ENCODE results near the gene PDZD2. TPM values are rescaled to one million over a fixed set of nuclear protein-coding genes. Genes with fewer than 3 reads are reported as not detected.

Gene PDZD2
- total and polyA plus RNA-seq, 9 donors = 4.6 to 12.6 (median 7.9) TPM

DNA sequence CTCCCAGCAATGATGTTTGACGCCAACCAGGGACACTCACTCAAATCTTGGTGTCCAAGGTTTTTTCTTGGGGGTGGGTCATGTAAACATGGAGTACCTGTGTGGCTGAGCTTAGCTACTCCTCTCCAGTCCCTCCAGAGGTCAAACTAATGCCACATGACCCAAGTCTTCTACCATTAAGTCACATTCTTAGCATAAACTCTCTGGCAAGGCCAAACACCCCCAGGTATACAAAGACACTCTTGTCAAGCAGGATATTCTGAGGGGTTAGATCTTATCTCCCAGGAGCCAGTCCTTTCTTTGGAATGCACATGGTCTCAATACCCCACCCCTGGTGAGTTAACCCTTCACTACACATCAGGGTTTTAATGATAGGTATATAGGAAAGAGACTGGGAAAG, 161.4 kb downstream of the PDZD2 start:
- Histone ChIP-seq H3K27ac (ENCODE audit: low read length) (no peak overlapping the region), H3K27me3 (ENCODE audit: control insufficient read depth, insufficient read depth, low read length) (peaks cover 9% of the 10 kb centered on the region), H3K4me1 (ENCODE audit: control insufficient read depth, insufficient read depth, low read length) (no peaks in the 10 kb centered on the region), H3K4me3 (ENCODE audit: low read length) (no peak overlapping the region), H3K36me3 (ENCODE audit: control insufficient read depth, insufficient read depth, low read length) (no peaks in the 10 kb centered on the region), H3K9me3 (replicated peaks; ENCODE audit: control insufficient read depth, low read depth, low read length) (no peaks in the 10 kb centered on the region)
- no CpG with 5 or more reads among the region's 1 CpG for WGBS (ENCODE audit: insufficient coverage)
- no peak for DNase-seq

DNA sequence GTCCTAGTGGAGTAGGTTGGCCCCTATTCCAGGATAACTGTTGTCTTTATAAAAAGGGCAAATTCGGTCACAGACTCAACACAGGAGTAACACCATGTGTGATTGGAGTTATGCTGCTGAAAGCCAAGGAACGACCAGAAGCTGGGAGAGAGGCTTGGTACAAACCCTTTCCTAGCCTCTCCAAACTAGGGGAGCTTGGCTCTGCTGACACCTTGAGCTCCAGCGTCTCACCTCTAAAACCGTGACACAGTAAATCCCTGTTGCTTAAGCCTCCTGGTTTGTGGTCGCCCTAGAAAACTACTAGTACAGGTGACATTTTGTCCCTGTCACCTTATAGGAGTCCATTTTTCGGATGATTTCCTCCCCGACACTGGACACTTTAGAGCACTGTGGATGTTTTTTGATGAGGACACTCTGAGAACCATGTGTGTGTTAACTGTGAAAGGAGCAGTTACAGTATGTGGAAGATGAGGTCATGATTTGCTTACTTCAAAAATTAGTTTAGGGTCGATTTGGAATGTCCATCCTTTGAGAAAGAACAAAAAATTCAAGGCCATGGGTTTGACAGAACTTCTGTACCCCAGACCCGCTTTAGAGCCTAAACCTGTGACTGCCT, 167.0 kb downstream of the PDZD2 start:
- H3K9me3 ChIP-seq (replicated peaks; ENCODE audit: control insufficient read depth, low read depth, low read length) = no peaks in the 10 kb centered on the region
- no peak overlapping the region for H3K27ac ChIP-seq (ENCODE audit: low read length)
- no peaks in the 10 kb centered on the region for H3K4me1 ChIP-seq (ENCODE audit: control insufficient read depth, insufficient read depth, low read length)
- H3K36me3 ChIP-seq (ENCODE audit: control insufficient read depth, insufficient read depth, low read length) = no peaks in the 10 kb centered on the region
- peaks cover 2% of the 10 kb centered on the region for H3K27me3 ChIP-seq (ENCODE audit: control insufficient read depth, insufficient read depth, low read length)
- no peak overlapping the region for H3K4me3 ChIP-seq (ENCODE audit: low read length)
- DNase-seq = no peak
- 87% methylated on average over 3 of the region's 9 CpGs for WGBS (ENCODE audit: insufficient coverage)

DNA sequence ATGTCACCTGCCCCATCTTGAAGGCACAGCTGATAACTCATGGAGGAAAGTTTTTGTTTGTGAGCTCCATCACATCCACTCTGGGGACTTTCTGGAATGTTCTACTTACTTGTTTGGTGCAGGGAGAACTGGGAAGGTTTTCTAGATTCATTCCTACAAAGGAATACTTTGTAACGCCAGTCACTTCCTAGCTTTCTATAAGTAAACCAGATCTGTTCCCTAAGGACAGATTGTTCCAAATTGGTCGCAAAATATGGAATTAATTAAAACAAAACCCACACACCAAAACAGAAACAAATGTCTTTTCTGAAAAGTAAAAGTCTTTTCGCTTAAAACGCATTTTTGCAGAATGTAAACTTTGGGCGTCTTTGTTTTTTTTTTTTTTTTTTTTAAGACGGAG, 167.6 kb downstream of the PDZD2 start:
- H3K27ac ChIP-seq (ENCODE audit: low read length) = no peak overlapping the region
- no peak overlapping the region for H3K4me3 ChIP-seq (ENCODE audit: low read length)
- peak; percentile 30 for DNase-seq
- H3K9me3 ChIP-seq (replicated peaks; ENCODE audit: control insufficient read depth, low read depth, low read length) = no peaks in the 10 kb centered on the region
- no peaks in the 10 kb centered on the region for H3K27me3 ChIP-seq (ENCODE audit: control insufficient read depth, insufficient read depth, low read length)
- no peaks in the 10 kb centered on the region for H3K4me1 ChIP-seq (ENCODE audit: control insufficient read depth, insufficient read depth, low read length)
- no CpG with 5 or more reads among the region's 6 CpGs for WGBS (ENCODE audit: insufficient coverage)
- H3K36me3 ChIP-seq (ENCODE audit: control insufficient read depth, insufficient read depth, low read length) = no peaks in the 10 kb centered on the region

DNA sequence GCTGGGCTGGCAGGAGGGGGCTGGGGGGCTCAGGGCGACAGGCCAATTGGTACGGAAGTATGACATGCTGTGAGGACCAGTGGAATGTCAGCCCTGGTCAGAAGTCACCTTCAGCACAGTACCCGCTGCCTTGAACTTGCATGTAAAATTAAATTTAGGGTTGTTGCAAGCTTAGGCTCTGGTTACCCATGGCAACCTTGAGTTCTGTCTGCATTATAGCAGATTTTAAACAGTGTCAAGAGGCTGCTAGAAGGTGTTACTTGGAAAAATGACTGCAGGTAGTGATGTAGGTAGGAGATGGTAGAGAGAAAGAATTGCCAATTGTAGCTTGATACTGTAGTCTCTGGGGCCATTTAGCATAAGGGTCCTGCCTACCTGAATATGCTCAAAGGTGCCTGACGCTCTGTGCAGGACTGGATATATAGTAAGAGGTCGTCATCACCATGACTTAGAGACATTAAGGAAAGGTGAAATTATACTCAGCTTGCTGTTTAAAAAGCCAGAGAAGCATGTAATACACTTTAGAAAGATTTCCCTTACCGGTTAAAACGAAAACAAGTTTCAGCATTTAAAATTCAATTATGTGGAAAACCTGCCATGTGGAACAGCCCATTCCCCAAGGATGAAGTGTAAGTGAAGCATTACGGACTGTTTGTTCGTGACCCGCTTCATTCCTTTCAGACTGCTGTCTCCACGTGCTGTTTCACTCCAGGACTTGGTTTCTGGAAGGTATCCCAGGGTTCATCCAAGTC, 169.0 kb downstream of the PDZD2 start:
- Histone ChIP-seq H3K27me3 (ENCODE audit: control insufficient read depth, insufficient read depth, low read length) (no peaks in the 10 kb centered on the region), H3K4me1 (ENCODE audit: control insufficient read depth, insufficient read depth, low read length) (no peaks in the 10 kb centered on the region), H3K4me3 (ENCODE audit: low read length) (no peak overlapping the region), H3K27ac (ENCODE audit: low read length) (no peak overlapping the region), H3K36me3 (ENCODE audit: control insufficient read depth, insufficient read depth, low read length) (no peaks in the 10 kb centered on the region), H3K9me3 (replicated peaks; ENCODE audit: control insufficient read depth, low read depth, low read length) (no peaks in the 10 kb centered on the region)
- DNase-seq = peak; percentile 35
- 62% methylated on average over 7 of the region's 11 CpGs for WGBS (ENCODE audit: insufficient coverage)

DNA sequence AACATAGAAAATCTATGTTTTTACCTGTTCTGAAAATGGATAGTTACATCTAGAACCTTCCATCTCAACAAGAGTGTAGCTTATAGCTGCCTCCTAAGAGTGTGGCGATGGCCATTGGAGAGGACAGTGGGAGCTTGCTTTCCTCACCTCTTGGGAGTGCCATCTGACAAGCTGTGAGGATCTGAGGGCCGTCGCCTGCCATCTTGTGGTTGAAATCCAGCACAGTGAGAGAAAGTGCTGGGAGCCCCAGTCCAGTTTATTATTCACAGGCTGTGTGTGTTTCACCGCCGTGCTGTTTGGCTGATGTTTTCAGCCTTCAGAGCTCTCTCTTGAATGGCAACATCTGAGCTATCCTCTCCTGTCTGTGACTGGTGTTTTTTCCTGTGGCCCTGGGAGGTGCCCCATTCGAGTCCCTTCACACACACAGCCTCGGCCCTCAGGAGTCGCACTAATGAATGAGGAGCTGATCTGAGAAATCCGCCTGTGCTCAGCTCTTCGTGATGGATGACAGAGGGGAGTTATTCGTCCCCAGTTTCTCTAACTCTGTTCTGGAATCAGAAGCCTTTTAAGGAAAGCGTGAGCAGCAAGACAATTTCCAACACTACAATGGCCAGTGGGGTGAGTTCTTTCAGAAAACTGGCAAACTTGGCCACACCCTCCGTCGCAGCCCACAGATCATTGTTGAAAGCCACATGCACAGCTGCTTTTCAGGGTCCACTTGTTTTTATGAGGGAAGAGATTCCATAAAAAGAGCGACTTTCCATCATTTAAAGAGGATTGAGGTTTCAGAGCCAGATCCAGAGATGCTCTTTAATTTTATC, 170.3 kb downstream of the PDZD2 start:
- 0% methylated on average over 2 of the region's 15 CpGs for WGBS (ENCODE audit: insufficient coverage)
- Histone ChIP-seq H3K27ac (ENCODE audit: low read length) (no peak overlapping the region), H3K4me1 (ENCODE audit: control insufficient read depth, insufficient read depth, low read length) (no peaks in the 10 kb centered on the region)

DNA sequence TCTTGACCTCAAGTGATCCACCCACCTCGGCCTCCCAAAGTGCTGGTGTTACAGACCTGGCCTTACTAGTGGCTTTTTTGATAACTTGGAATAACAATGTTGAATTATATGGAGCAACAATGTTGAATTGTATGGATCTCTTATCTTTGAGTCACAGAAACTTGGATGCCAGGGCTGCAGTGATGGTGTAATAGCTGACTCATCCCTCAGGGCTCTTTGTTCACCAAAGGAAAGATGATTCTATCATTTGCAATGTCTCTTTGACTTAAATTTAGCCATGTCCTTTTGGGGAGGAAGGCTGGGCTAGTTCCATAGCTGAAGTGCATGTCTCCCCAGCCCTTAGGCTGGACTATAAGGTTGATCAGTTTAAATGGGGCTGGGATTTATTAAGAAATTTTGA, 172.3 kb downstream of the PDZD2 start:
- no CpG with 5 or more reads among the region's 1 CpG for WGBS (ENCODE audit: insufficient coverage)
- no peaks in the 10 kb centered on the region for H3K36me3 ChIP-seq (ENCODE audit: control insufficient read depth, insufficient read depth, low read length)
- H3K4me3 ChIP-seq (ENCODE audit: low read length) = no peak overlapping the region
- H3K27ac ChIP-seq (ENCODE audit: low read length) = no peak overlapping the region
- H3K9me3 ChIP-seq (replicated peaks; ENCODE audit: control insufficient read depth, low read depth, low read length) = no peaks in the 10 kb centered on the region
- H3K27me3 ChIP-seq (ENCODE audit: control insufficient read depth, insufficient read depth, low read length) = no peaks in the 10 kb centered on the region
- H3K4me1 ChIP-seq (ENCODE audit: control insufficient read depth, insufficient read depth, low read length) = no peaks in the 10 kb centered on the region
- no peak for DNase-seq

More for the DNA sequence above, 170.3 kb downstream of the PDZD2 start:
- Histone ChIP-seq H3K4me3 (ENCODE audit: low read length) (no peak overlapping the region), H3K9me3 (replicated peaks; ENCODE audit: control insufficient read depth, low read depth, low read length) (no peaks in the 10 kb centered on the region), H3K27me3 (ENCODE audit: control insufficient read depth, insufficient read depth, low read length) (no peaks in the 10 kb centered on the region), H3K36me3 (ENCODE audit: control insufficient read depth, insufficient read depth, low read length) (no peaks in the 10 kb centered on the region)
- peak; percentile 87 for DNase-seq

DNA sequence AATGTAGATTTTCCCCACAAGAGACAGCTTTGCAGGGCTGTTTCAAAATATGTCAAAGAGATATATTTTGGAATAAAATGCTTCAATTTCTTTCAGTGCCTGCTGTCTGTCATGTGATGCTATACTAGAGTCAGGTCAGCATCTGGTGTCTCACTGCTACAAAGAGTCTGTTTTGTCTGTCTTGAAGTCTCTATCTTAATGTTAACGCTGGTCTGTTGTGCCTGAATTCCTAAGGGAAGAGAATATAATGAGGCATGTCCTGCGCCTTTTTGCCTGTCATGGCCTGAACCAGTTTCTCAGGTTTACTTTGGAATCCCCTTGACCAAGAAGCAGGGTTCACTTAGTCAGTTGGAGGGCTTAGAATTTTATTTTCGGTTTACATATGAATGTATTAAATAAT, 176.4 kb downstream of the PDZD2 start:
- DNase-seq = no peak
- WGBS (ENCODE audit: insufficient coverage) = no CpG with 5 or more reads among the region's 3 CpGs
- Histone ChIP-seq H3K4me1 (ENCODE audit: control insufficient read depth, insufficient read depth, low read length) (no peaks in the 10 kb centered on the region), H3K36me3 (ENCODE audit: control insufficient read depth, insufficient read depth, low read length) (no peaks in the 10 kb centered on the region), H3K4me3 (ENCODE audit: low read length) (no peak overlapping the region), H3K27me3 (ENCODE audit: control insufficient read depth, insufficient read depth, low read length) (no peaks in the 10 kb centered on the region), H3K9me3 (replicated peaks; ENCODE audit: control insufficient read depth, low read depth, low read length) (no peaks in the 10 kb centered on the region), H3K27ac (ENCODE audit: low read length) (no peak overlapping the region)

DNA sequence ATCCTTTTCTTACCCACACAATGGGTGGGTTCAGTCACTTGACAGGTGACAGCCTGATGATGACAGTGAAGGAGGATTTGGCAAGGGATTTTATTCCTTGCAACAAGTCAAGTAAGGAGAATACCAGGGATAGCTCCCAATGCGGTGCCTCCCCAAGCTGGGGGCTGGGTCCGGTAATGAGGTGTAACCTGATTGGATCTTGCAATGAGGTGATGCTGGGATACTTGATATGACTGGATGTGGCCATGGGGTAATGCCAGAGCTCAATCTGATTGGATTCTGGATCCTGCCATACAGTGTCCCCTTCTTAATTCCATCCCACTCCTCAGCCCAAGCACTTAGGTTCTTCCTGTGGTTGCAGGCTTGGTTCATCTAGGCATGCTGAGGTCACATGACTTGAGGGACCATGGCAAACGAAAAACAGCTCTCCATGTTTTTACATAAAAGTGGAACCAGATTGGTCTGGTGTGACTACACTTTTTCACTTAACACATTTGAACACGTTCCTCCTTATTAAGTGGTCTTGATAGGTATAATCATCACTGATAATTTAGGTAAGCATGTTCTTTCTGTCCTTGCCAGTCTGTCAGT, 181.1 kb downstream of the PDZD2 start:
- Histone ChIP-seq H3K4me1 (ENCODE audit: control insufficient read depth, insufficient read depth, low read length) (peaks cover under 1% of the 10 kb centered on the region), H3K27ac (ENCODE audit: low read length) (no peak overlapping the region), H3K9me3 (replicated peaks; ENCODE audit: control insufficient read depth, low read depth, low read length) (no peaks in the 10 kb centered on the region), H3K36me3 (ENCODE audit: control insufficient read depth, insufficient read depth, low read length) (no peaks in the 10 kb centered on the region), H3K4me3 (ENCODE audit: low read length) (no peak overlapping the region), H3K27me3 (ENCODE audit: control insufficient read depth, insufficient read depth, low read length) (no peaks in the 10 kb centered on the region)
- no peak for DNase-seq
- WGBS (ENCODE audit: insufficient coverage) = no CpG with 5 or more reads among the region's 4 CpGs

DNA sequence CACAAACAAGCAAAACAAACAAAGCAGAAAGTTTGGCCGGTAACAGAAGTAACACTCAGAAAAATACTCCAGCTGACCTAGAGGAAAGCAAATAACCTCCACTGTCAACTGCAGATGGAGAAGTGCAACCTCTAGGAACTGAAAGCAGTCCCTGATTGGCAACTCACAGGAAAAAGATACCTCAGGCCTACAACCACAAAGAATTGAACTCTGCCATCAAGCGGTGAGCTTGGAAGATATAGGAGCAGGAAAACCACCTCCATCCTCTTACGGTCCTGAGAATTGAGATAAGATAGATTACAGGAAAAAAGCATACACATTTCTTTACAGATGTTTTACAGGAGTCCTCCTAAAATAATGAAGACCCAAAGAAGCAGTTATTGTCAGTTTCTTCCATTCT, 184.5 kb downstream of the PDZD2 start:
- no peak for DNase-seq
- no peak overlapping the region for H3K27ac ChIP-seq (ENCODE audit: low read length)
- H3K36me3 ChIP-seq (ENCODE audit: control insufficient read depth, insufficient read depth, low read length) = no peaks in the 10 kb centered on the region
- peaks cover 2% of the 10 kb centered on the region for H3K4me1 ChIP-seq (ENCODE audit: control insufficient read depth, insufficient read depth, low read length)
- peaks cover 2% of the 10 kb centered on the region for H3K9me3 ChIP-seq (replicated peaks; ENCODE audit: control insufficient read depth, low read depth, low read length)
- no peak overlapping the region for H3K4me3 ChIP-seq (ENCODE audit: low read length)
- WGBS (ENCODE audit: insufficient coverage) = no CpG with 5 or more reads among the region's 3 CpGs
- no peaks in the 10 kb centered on the region for H3K27me3 ChIP-seq (ENCODE audit: control insufficient read depth, insufficient read depth, low read length)
